LNCAP (cell line): ENCODE data around the gene SKIDA1.

Experiments used
- CTCF ChIP-seq: fragments of 450-650 bp; IDR thresholded peaks from 2 replicates; pipeline ENCODE4 v1.5.1; 2017; ENCODE audit warnings: mild to moderate bottlenecking

Gene SKIDA1

GRCh38 chr10:21492421-21492820, 33.1 kb downstream of the SKIDA1 start:
- no peak for TF ChIP-seq CTCF

DNA sequence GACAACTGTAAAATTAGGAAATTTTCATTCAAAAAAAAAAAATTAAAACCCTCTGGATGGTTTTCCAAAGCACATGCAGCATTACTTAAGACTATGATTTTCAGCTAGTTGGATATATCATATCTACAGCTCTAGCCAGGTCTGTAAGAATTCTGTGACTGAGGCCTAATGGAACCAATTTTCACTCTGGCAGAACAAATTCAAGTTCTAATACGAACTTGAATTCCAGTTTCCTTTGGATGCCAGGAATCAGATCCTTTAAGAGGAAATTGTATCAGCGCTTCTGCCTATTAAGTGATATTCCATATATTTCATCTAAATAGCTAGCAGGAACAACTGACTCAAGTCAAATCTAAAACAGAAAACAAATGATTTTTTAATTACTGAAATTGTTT, 34.8 kb downstream of the SKIDA1 start:
- no peak for TF ChIP-seq CTCF

DNA sequence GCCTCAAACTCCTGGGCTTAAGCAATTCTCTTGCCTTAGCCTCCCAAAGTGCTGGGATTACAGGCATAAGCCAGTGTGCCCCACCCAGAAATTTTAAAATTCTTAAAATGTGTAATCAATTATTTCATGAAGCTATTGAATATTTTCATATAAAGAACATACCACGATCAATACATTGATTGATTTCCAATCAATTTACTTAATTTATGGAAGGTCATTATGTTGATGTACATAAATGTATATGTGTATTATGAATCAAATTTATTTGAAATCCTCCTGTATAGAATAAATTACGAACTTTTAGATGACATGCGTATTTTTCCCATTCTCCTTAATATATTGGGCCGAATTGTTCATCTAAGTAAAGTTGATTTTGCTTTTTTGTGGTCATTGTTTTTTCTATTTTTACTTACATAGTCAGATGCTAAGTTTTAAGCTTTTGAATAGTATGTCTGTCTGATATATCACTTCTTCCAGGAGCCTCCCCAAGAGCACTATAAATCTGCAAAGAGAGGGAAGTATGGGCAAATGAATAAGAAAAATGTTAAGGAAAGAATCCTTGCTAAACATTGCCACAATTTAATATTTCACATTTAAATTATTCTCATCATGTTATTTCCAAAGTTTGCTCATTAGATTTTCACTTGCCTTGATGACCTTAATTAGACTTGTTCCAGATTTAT, 35.3 kb downstream of the SKIDA1 start:
- TF ChIP-seq CTCF: no peak

DNA sequence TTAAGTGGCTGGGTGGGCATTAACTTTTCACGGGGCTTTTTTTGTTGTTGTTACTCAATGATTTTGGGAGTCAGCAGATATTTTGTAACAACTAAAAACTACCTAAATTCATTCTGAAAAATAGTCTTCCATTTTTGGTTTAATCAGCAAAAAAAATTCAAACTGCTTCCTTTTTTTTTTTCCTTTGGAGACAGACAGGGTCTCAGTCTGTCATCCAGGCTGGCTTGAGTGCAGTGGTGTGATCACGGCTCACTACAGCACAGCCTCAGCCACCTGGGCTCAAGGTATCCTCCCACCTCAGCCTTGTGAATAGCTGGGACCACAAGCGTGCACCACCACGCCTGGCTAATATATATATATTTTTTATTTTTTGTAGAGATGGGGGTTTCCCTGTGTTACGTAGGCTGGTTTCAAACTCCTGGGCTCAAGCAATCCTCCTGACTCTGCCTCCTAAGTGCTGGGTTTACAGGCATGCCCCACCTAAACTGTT, 36.5 kb downstream of the SKIDA1 start:
- TF ChIP-seq CTCF: no peak

- no peak for TF ChIP-seq CTCF
These were observed 37.1 kb downstream of the SKIDA1 start for GRCh38 chr10:21488246-21488956.

- TF ChIP-seq CTCF: no peak
These were observed 37.9 kb downstream of the SKIDA1 start for GRCh38 chr10:21487416-21488180.

DNA sequence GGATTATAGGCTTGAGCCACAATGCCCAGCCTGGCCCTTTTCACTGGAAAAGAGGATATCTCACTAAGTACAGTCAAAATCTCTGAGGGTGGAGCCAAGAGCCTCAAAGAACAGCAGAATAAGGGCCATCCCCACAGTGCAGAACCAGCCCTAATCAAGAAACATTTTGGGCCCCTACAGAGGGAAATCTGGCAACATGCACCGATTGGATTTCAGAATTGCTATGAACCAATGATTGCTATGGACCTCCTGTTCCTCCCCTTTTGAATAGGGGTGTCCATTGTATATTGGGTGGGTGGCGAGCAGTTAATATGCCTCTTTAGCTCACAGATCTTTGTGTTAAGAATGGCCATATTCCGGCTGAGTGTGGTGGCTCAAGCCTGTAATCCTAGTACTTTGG, 42.7 kb downstream of the SKIDA1 start:
- no peak for TF ChIP-seq CTCF
